ENCODE data around the gene TXNRD2.

TXNRD2 gene

GRCh38 chr22:19905347-19906276 is 36.0 kb downstream of the TXNRD2 start:
- DNase-seq (ENCODE audit: low read depth in 4 of 4, low spot score in 1 of 4) = no peak

- no peak for DNase-seq (ENCODE audit: low read depth in 4 of 4, low spot score in 1 of 4)
These were observed 36.7 kb downstream of the TXNRD2 start for GRCh38 chr22:19904935-19905334.

DNA sequence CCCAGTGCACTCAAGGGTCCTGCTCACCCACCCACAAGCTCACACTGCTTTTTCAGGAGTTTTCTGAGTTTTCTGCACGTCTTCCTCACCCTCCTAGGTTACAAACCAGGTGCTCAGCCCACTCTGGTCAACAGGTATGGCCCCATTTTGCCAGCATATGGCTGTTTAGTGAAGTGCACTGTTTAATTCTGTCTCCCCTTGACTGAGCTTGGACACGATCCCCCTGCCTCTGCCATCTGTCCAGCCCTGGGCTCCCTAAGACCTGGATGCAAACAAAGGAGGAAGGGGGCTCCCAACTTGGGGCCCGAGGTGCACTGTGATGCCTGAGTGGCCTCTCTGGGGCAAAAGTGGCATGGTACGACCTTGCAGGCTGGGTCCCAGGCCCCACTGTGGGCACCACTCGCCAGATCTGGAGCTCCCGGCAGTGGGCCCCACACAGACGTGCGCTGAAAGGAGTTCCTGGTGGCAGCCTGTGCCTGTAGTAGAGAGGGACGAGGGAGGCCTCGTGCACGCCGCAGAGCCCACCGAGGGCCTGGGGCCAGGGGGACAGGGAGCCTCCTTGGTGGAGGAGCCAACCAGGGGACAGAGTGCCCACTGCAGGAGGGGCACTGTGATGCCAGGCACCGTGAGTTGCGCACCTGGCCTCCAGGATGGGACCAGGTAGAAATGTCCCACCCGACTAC is 37.3 kb downstream of the TXNRD2 start:
- no peak for DNase-seq (ENCODE audit: low read depth in 4 of 4, low spot score in 1 of 4)

DNA sequence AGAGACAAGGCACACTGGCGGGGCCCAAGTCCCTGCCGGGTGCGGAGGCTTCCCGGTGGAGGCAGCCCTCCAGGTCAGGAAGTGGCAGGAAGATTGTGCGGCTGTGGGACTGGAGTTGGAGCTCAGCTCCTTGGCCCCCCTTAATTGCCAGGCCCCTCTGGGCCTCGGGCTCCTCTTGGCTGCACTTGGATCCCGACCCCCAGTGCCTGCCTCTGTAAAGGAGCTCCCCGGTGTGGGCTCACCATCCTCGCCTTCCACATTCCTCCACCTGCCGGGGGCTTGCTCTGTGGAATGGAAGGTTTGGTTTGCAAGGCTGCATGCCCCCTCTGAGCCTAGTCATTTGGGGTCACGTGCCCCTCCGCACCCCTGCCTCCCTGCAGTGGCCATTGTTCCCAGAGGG is 38.1 kb downstream of the TXNRD2 start:
- no peak for DNase-seq (ENCODE audit: low read depth in 4 of 4, low spot score in 1 of 4)

DNA sequence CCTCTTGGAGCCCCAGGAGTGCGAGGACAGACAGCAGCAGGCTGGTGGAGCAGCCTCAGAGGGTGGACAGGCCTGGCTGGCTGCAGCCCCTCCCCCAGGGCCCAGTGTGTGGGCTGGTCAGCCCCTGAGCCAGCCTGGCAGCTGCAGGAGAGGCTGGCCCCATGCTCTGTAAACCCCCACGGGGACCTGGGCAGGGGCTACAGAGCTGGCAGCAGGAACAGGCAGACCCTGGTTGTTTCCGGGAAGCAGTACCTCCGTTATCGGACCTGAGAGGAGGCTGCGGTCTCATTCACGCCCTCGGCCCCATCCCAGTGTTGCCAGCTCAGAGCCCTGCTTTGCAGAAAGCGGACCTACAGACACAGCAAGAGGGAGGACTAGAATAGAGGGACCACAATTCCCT is 38.6 kb downstream of the TXNRD2 start:
- no peak for DNase-seq (ENCODE audit: low read depth in 4 of 4, low spot score in 1 of 4)

GRCh38 chr22:19902245-19902715 is 39.3 kb downstream of the TXNRD2 start:
- no peak for DNase-seq (ENCODE audit: low read depth in 4 of 4, low spot score in 1 of 4)

DNA sequence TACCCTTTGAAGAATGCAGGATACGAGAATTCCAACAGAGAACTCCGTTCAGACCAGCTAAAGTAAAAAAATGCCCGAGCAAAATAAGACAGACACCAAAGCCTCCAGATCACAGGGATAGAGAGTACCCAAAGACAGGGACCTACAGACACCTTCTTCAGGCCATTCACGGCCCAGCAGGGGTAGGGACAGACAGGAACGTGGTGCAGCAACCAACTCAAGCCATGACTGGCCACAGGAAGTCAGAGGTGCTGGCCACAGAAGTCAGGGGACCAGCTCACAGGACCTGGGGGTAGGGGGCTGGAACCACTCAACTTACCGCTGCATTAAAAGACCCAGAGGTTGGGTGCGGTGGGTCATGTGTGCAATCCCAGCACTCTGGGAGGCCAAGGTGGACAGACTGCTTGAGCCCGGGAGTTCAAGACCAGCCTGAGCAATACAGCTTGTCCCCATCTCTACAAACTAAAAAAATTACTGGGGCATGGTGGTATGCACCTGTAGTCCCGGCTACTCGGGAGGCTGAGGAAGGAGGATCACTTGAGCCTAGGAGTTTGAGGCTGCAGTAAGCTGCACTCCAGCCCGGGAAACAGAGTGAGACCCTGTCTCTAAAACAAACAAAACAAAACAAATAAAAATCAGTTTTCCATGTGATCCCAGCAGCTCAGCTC is 39.9 kb downstream of the TXNRD2 start:
- no peak for DNase-seq (ENCODE audit: low read depth in 4 of 4, low spot score in 1 of 4)

- no peak for DNase-seq (ENCODE audit: low read depth in 4 of 4, low spot score in 1 of 4)
These were observed 40.7 kb downstream of the TXNRD2 start for GRCh38 chr22:19900707-19901436.

- no peak for DNase-seq (ENCODE audit: low read depth in 4 of 4, low spot score in 1 of 4)
These were observed 42.6 kb downstream of the TXNRD2 start for GRCh38 chr22:19898831-19899567.

- DNase-seq (ENCODE audit: low read depth in 4 of 4, low spot score in 1 of 4) = no peak
These were observed 43.5 kb downstream of the TXNRD2 start for GRCh38 chr22:19898145-19898544.

- no peak for DNase-seq (ENCODE audit: low read depth in 4 of 4, low spot score in 1 of 4)
These were observed 43.9 kb downstream of the TXNRD2 start for GRCh38 chr22:19897726-19898125.

DNA sequence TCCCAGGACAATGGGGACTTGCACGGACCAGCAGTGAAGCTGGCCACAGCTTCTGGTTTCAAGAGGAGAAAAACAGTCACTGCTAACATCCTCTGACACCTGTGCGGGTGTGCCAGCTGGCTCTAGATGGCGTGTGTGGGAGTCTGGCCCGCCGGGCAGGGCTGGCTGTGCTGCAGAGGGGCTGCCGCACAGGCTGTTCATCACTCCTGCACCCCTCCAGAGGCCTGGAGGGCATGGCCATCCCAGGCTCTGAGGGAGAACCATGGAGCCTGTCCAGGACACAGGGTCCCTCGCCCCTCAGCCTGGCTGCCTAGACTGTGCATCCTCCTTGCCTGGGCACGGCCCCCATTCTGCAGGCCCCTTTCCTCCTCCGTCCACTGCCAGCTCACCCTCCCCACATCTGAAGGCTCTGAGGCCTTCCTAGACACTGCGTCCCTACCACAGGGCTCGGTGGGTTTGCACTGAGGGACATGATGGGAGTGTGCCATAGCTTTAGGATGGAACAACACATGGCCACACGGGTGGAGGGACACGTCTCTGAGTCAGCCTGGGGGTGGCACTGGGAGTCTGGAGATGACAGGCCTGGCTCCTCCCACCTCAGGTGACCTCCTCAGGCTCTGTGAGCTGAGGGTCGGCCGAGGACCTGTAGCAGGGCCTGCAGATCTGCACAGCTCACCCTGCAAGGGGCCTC is 44.8 kb downstream of the TXNRD2 start:
- DNase-seq (ENCODE audit: low read depth in 4 of 4, low spot score in 1 of 4) = no peak

DNA sequence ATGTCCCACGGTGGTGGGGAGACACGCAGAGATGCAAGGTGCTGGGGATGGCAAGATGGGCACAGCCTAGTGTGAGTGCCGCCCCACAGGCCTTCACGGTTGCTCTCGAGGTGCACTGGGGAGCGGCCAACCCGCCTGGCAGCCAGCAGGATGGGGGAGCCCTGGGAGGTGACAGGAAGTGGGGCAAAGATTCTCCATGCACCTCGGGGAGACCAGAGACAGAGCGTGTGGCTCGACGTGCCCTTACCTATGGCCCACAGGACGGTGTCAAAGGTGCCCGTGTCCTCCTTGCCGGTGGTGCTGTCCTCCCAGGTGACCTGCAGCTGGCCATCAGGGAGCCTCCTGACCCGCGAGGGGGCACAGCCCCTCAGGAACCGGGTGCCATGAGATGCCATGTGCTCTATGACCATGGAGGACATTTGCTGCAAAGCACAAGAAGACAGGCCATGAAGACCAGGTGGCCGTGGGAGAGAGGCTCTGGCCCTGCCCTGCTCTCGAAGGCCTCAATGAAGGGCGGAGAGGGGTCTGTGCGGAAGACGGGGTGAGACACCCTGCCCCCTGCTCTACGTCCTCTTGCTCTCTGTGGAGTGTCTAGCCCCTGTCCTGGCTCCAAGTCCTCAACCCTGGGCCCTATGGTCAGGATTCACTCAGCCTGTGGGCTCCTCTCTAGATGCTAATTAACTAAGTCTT is 46.3 kb downstream of the TXNRD2 start:
- no peak for DNase-seq (ENCODE audit: low read depth in 4 of 4, low spot score in 1 of 4)

DNA sequence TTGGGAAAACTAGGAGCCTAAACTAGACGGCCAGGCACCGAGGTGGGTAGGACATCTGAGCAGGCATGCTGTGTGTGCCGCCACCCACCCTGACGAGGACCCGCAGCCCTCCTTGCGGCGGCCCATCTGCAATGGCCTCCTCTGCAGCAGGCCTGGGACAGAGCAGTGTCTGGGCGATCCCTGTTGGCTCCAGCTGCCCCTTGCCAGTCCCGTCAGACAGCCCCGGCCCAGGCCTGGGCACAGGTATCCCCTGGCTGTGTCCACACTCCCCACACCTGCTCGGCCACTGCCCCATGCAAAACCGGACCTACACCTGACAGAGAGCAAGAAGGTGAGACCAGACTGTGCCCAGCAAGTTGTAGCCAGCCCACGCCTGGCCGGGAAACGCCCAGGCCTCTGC is 48.3 kb downstream of the TXNRD2 start:
- no peak for DNase-seq (ENCODE audit: low read depth in 4 of 4, low spot score in 1 of 4)

DNA sequence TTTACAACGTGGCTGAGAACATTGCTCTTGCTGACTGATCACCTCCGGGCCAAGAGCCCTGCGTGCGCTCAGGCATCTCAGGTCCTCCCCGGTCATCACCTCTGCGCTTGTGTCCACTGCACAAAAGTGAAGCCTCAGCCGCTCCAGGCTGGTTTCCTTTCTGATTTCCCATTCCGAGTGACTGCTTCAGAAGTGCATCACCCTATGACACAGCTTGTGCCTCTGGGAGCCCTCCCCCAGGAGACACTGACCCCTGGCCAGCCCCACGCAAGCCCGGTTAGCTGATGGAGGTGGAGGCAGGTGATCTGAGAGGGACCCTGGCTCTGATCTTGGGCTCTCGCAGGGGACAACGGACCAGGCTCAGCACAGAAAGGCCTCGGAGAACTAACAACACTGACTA is 48.7 kb downstream of the TXNRD2 start:
- no peak for DNase-seq (ENCODE audit: low read depth in 4 of 4, low spot score in 1 of 4)

GRCh38 chr22:19892257-19892879 is 49.2 kb downstream of the TXNRD2 start:
- peak in 2 of 4 experiments; percentile 49 to 51 for DNase-seq (ENCODE audit: low read depth in 4 of 4, low spot score in 1 of 4)

DNA sequence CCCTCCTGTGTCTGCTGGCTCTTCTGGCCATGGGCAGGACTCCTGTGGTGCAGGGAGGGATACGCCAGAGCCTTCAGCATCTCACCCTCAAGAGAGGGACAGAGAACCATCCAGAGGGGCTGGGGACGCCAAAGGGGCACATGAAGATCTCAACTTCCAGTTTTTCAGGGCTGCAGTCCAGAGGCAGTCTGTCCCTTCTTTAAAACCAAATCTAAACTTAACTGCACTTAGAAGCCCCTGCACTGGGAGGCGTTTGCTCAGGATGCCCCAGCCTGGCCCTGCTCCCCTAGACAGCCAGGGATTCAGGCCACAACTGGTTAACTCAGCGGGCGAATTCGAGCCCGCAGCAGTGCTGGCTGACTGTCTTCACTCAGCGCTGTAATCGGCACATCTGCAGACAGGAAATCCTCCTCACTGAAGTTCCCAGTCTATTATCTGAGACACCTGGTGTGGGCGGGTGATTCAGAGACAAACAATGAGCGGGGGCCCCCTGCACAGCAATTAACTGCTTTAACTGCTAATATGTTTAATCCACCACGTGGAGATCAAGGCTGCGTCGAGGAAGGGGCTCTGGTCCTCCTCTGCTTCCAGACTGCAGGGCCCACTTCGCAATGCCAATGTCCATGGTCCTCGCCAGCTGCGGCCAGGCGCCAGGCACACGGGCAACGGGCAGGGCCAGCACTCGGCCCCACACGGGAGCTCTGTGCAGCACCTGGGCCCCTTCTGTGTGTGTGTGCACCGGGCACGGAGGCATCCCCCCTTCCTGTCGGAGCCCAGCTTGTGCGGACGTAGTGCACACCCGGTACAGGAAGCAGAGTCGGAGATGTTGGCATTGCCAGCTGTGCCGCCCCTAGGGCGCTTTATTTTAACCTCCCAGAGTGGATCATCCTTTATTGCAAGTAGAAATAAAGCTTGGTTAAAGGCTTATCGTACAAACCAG is 50.0 kb downstream of the TXNRD2 start:
- peak; percentile 61 to 83 (median 74) for DNase-seq (ENCODE audit: low read depth in 4 of 4, low spot score in 1 of 4)

All from stimulated activated CD4-positive, alpha-beta T cell treated with anti-CD3 and anti-CD28 coated beads, Interleukin-1b, Interleukin-23, amount 100 ng/mL, for 24 hours (primary cell).